SH-SY5Y (cell line): ENCODE measurements around the gene PEX7.

Source experiments
- GATA2 ChIP-seq: IDR thresholded peaks from 2 replicates; pipeline ENCODE4 v1.6.1; 2011; ENCODE audit warnings: mild to moderate bottlenecking, low read depth, low read length
- GATA3 ChIP-seq: IDR thresholded peaks from 2 replicates; pipeline ENCODE4 v1.6.1; 2011; ENCODE audit warnings: low read depth, mild to moderate bottlenecking, low read length, moderate library complexity

GRCh38 chr6:136775081-136775480, 47.3 kb upstream of the PEX7 start:
- TF ChIP-seq GATA3 = no peak
- TF ChIP-seq GATA2 = no peak
